Mesenchymal stem cell (in vitro differentiated cells and primary cell): ENCODE results near the gene TTC33.
A peak's percentile ranks its signal among the peaks of the same experiment; 100 is the strongest.

Experiments
- DNase-seq: peaks from one replicate; pipeline ENCODE4 v3.0.0-alpha.2; 2013
- H2AFZ ChIP-seq: one replicate; pipeline ENCODE4 v1.6.1; 2013; ENCODE audit warnings: low read depth, mild to moderate bottlenecking, control low read depth, inconsistent platforms, low read length, moderate library complexity
- H2AK5ac ChIP-seq: 2 replicates; pipeline ENCODE4 v1.6.1; 2013; ENCODE audit warnings: low read length, moderate library complexity, mild to moderate bottlenecking, inconsistent platforms; ENCODE audit not compliant: severe bottlenecking
- H2BK120ac ChIP-seq: one replicate; pipeline ENCODE4 v1.6.1; 2013; ENCODE audit warnings: low read depth, mild to moderate bottlenecking, inconsistent platforms, low read length, moderate library complexity
- H2BK12ac ChIP-seq, 2 experiments: one replicate each; pipeline ENCODE4 v1.6.1; 2013; ENCODE audit warnings: inconsistent platforms in 2 of 2, low read length in 2 of 2, mild to moderate bottlenecking in 2 of 2, moderate library complexity in 2 of 2, control low read depth in 1 of 2
- H2BK15ac ChIP-seq: one replicate; pipeline ENCODE4 v1.6.1; 2013; ENCODE audit warnings: mild to moderate bottlenecking, low read depth, inconsistent platforms; ENCODE audit not compliant: poor library complexity, severe bottlenecking
- H2BK5ac ChIP-seq: 2 replicates; pipeline ENCODE4 v1.6.1; 2013; ENCODE audit warnings: low read depth, mild to moderate bottlenecking, low read length, control low read depth, inconsistent platforms; ENCODE audit not compliant: poor library complexity, severe bottlenecking
- H3K14ac ChIP-seq, 2 experiments: one replicate each; pipeline ENCODE4 v1.6.1; 2013; ENCODE audit warnings: inconsistent platforms in 2 of 2, low read length in 2 of 2, control low read depth in 1 of 2, mild to moderate bottlenecking in 1 of 2, moderate library complexity in 1 of 2
- H3K18ac ChIP-seq, 2 experiments: one replicate each; pipeline ENCODE4 v1.6.1; 2013; ENCODE audit warnings: inconsistent platforms in 2 of 2, low read length in 2 of 2, control low read depth in 1 of 2, low read depth in 1 of 2, mild to moderate bottlenecking in 1 of 2
- H3K23ac ChIP-seq, 2 experiments: one replicate each; pipeline ENCODE4 v1.6.1; 2013; ENCODE audit warnings: inconsistent platforms in 2 of 2, low read length in 2 of 2, mild to moderate bottlenecking in 2 of 2, moderate library complexity in 2 of 2, control low read depth in 1 of 2
- H3K27ac ChIP-seq: 2 replicates; pipeline ENCODE4 v1.5.1; 2013; ENCODE audit warnings: mild to moderate bottlenecking, moderate library complexity, low read length, control low read depth, inconsistent platforms; ENCODE audit not compliant: poor library complexity, severe bottlenecking
- H3K27me3 ChIP-seq, 2 experiments: 2 replicates each; pipeline versions ENCODE4 v1.6.1 to v1.7.0; 2013; ENCODE audit warnings: low read length in 2 of 2, mild to moderate bottlenecking in 2 of 2, moderate library complexity in 2 of 2, control low read depth in 1 of 2, inconsistent platforms in 1 of 2; ENCODE audit not compliant: control insufficient read depth in 1 of 2, insufficient read depth in 1 of 2
- H3K36me3 ChIP-seq, 2 experiments: 2 replicates each; pipeline versions ENCODE4 v1.6.1 to v1.7.0; 2013; ENCODE audit warnings: low read length in 2 of 2, control low read depth in 1 of 2, inconsistent platforms in 1 of 2, low read depth in 1 of 2, mild to moderate bottlenecking in 1 of 2; ENCODE audit not compliant: insufficient read depth in 2 of 2, control insufficient read depth in 1 of 2
- H3K4ac ChIP-seq, 2 experiments: one replicate each; pipeline ENCODE4 v1.6.1; 2013; ENCODE audit warnings: inconsistent platforms in 2 of 2, low read length in 2 of 2, mild to moderate bottlenecking in 2 of 2, moderate library complexity in 2 of 2, control low read depth in 1 of 2, low read depth in 1 of 2
- H3K4me1 ChIP-seq: 2 replicates; pipeline ENCODE4 v1.6.1; 2013; ENCODE audit warnings: low read depth, low read length, control low read depth; ENCODE audit not compliant: control insufficient read depth, insufficient read depth
- H3K4me2 ChIP-seq: 2 replicates; pipeline ENCODE4 v1.6.1; 2013; ENCODE audit warnings: low read length, mild to moderate bottlenecking, inconsistent platforms; ENCODE audit not compliant: poor library complexity, severe bottlenecking
- H3K4me3 ChIP-seq, 2 experiments: 2 replicates each; pipeline versions ENCODE4 v1.5.1 to v1.7.0; 2013; ENCODE audit warnings: low read length in 2 of 2, mild to moderate bottlenecking in 2 of 2, control low read depth in 1 of 2, low read depth in 1 of 2; ENCODE audit not compliant: insufficient read depth in 1 of 2
- H3K79me1 ChIP-seq: replicated peaks from 2 replicates; pipeline ENCODE4 v1.6.1; 2013; ENCODE audit warnings: mild to moderate bottlenecking, control low read depth, low read length, inconsistent platforms; ENCODE audit not compliant: poor library complexity, severe bottlenecking
- H3K9ac ChIP-seq: 2 replicates; pipeline ENCODE4 v1.7.0; 2013; ENCODE audit warnings: mild to moderate bottlenecking, low read length, moderate library complexity
- H3K9me3 ChIP-seq: 2 replicates; pipeline ENCODE4 v1.7.0; 2013; ENCODE audit warnings: mild to moderate bottlenecking, low read length; ENCODE audit not compliant: control insufficient read depth
- H4K8ac ChIP-seq: one replicate; pipeline ENCODE4 v1.6.1; 2013; ENCODE audit warnings: inconsistent platforms, mild to moderate bottlenecking, low read length, moderate library complexity
- H4K91ac ChIP-seq: one replicate; pipeline ENCODE4 v1.6.1; 2013; ENCODE audit warnings: mild to moderate bottlenecking, low read length, inconsistent platforms
- WGBS: methylation state at CpG from one replicate; pipeline ENCODE4 v1.1.7; 2013; ENCODE audit warnings: mixed read lengths; 5-methylcytosine and 5-hydroxymethylcytosine counted together

The TTC33 gene

GRCh38 chr5:40614466-40614865 is 141.3 kb downstream of the TTC33 start:
- no peak overlapping the region for H2BK15ac ChIP-seq
- H3K27me3 ChIP-seq = no peaks in the 10 kb centered on the region
- H3K4me3 ChIP-seq = no peak overlapping the region

GRCh38 chr5:40607202-40607601 is 148.6 kb downstream of the TTC33 start:
- no peak overlapping the region for H2BK15ac ChIP-seq
- H3K79me1 ChIP-seq = no peaks in the 10 kb centered on the region
- H3K9ac ChIP-seq = no peak overlapping the region
- H3K14ac ChIP-seq = no peak overlapping the region
- DNase-seq = no peak
- H3K23ac ChIP-seq = no peak overlapping the region
- no peaks in the 10 kb centered on the region for H3K36me3 ChIP-seq
- H3K4me1 ChIP-seq = peaks cover 4% of the 10 kb centered on the region
- no peak overlapping the region for H3K4ac ChIP-seq
- H2AK5ac ChIP-seq = no peak overlapping the region
- H2BK120ac ChIP-seq = no peak overlapping the region
- H3K18ac ChIP-seq = no peak overlapping the region
- no peak overlapping the region for H4K91ac ChIP-seq
- no peaks in the 10 kb centered on the region for H3K27me3 ChIP-seq
- no peak overlapping the region for H2AFZ ChIP-seq
- H4K8ac ChIP-seq = no peak overlapping the region
- no peak overlapping the region for H2BK12ac ChIP-seq
- no peak overlapping the region for H3K4me2 ChIP-seq
- WGBS = 95% methylated on average over 2 of the region's 3 CpGs
- H3K4me3 ChIP-seq = no peak overlapping the region
- no peaks in the 10 kb centered on the region for H3K9me3 ChIP-seq
- H3K27ac ChIP-seq = no peak overlapping the region
- H2BK5ac ChIP-seq = no peak overlapping the region

More at GRCh38 chr5:40614466-40614865, 141.3 kb downstream of the TTC33 start:
- Histone ChIP-seq H2BK12ac (no peak overlapping the region), H3K9ac (no peak overlapping the region), H2BK5ac (no peak overlapping the region), H3K27ac (no peak overlapping the region), H3K79me1 (no peaks in the 10 kb centered on the region), H3K4me2 (no peak overlapping the region), H2AK5ac (no peak overlapping the region), H3K36me3 (no peaks in the 10 kb centered on the region), H4K8ac (no peak overlapping the region), H3K14ac (no peak overlapping the region), H3K4me1 (no peaks in the 10 kb centered on the region), H3K9me3 (no peaks in the 10 kb centered on the region), H3K23ac (no peak overlapping the region), H3K4ac (no peak overlapping the region), H3K18ac (no peak overlapping the region), H4K91ac (no peak overlapping the region), H2BK120ac (no peak overlapping the region), H2AFZ (no peak overlapping the region)
- no peak for DNase-seq
- WGBS = no CpG with 5 or more reads among the region's 1 CpG

- Histone ChIP-seq H3K79me1 (no peaks in the 10 kb centered on the region), H3K14ac (no peak overlapping the region)
- 95% methylated on average over 11 of the region's 11 CpGs for WGBS
Observed at GRCh38 chr5:40606077-40606765, 149.5 kb downstream of the TTC33 start.

GRCh38 chr5:40605295-40605958 is 150.3 kb downstream of the TTC33 start:
- Histone ChIP-seq H3K4me2 (no peak overlapping the region), H3K23ac (no peak overlapping the region), H3K9me3 (no peaks in the 10 kb centered on the region), H3K4me3 (no peak overlapping the region), H3K4me1 (peaks cover 4% of the 10 kb centered on the region), H3K27me3 (no peaks in the 10 kb centered on the region), H4K8ac (no peak overlapping the region), H3K9ac (no peak overlapping the region), H4K91ac (no peak overlapping the region), H3K4ac (no peak overlapping the region), H2AK5ac (peak overlapping the region; percentile 78), H2BK120ac (no peak overlapping the region), H2BK12ac (no peak overlapping the region), H2BK5ac (no peak overlapping the region), H2BK15ac (no peak overlapping the region), H2AFZ (no peak overlapping the region), H3K18ac (no peak overlapping the region), H3K14ac (no peak overlapping the region), H3K36me3 (no peaks in the 10 kb centered on the region), H3K27ac (no peak overlapping the region), H3K79me1 (no peaks in the 10 kb centered on the region)
- peak; percentile 24 for DNase-seq
- 96% methylated on average over 4 of the region's 4 CpGs for WGBS

More at GRCh38 chr5:40606077-40606765, 149.5 kb downstream of the TTC33 start:
- no peak overlapping the region for H3K23ac ChIP-seq
- H3K36me3 ChIP-seq = no peaks in the 10 kb centered on the region
- H3K27me3 ChIP-seq = no peaks in the 10 kb centered on the region
- H2BK120ac ChIP-seq = no peak overlapping the region
- no peak for DNase-seq
- no peak overlapping the region for H3K9ac ChIP-seq
- no peak overlapping the region for H3K4me2 ChIP-seq
- H3K4ac ChIP-seq = no peak overlapping the region
- H2AK5ac ChIP-seq = no peak overlapping the region
- peaks cover 4% of the 10 kb centered on the region for H3K4me1 ChIP-seq
- no peak overlapping the region for H3K27ac ChIP-seq
- peak overlapping the region in 1 of 2 experiments; percentile 63 for H2BK12ac ChIP-seq
- no peak overlapping the region for H2BK5ac ChIP-seq
- H4K91ac ChIP-seq = no peak overlapping the region
- H2BK15ac ChIP-seq = no peak overlapping the region
- no peaks in the 10 kb centered on the region for H3K9me3 ChIP-seq
- H3K4me3 ChIP-seq = no peak overlapping the region
- no peak overlapping the region for H3K18ac ChIP-seq
- no peak overlapping the region for H2AFZ ChIP-seq
- peak overlapping the region; percentile 19 for H4K8ac ChIP-seq
